Upper lobe of right lung (tissue), 1 donor: ENCODE results near the gene CAMK1D. TPM values are rescaled to one million over a fixed set of nuclear protein-coding genes. Genes with fewer than 3 reads are reported as not detected.
A peak's percentile ranks its signal among the peaks of the same experiment; 100 is the strongest.

Experiments
- ATAC-seq: fragments of 200-7000 bp; cut with Tn5 transposase; one replicate; pipeline ENCODE4 v1.9.1; 2020; ENCODE audit warnings: mild to moderate bottlenecking, moderate library complexity
- DNase-seq: peaks from one replicate; pipeline ENCODE4 v3.0.0-alpha.2; 2020
- H3K27ac ChIP-seq: fragments of 200-600 bp; one replicate; pipeline ENCODE4 v1.8.0; 2022
- H3K27me3 ChIP-seq: fragments of 200-600 bp; one replicate; pipeline ENCODE4 v1.8.0; 2022; ENCODE audit warnings: mild to moderate bottlenecking
- H3K36me3 ChIP-seq: fragments of 200-600 bp; one replicate; pipeline ENCODE4 v1.8.0; 2022
- H3K4me1 ChIP-seq: fragments of 200-600 bp; one replicate; pipeline ENCODE4 v1.8.0; 2022
- H3K4me3 ChIP-seq: fragments of 200-600 bp; one replicate; pipeline ENCODE4 v1.8.0; 2022; ENCODE audit warnings: mild to moderate bottlenecking
- H3K9me3 ChIP-seq: fragments of 200-600 bp; one replicate; pipeline ENCODE4 v1.8.0; 2022
- intact Hi-C: fragments of 100-400 bp; cut with DNase I; formaldehyde crosslinking; loops from one replicate; pipeline ENCODE4 v1.11.0; 2022
- total RNA-seq: library from RNA; stranded (reverse); fragmentation: NEBNext Ultra II Directional; extraction: Animal tissue kit (Norgen Biotek cat#: 25700); gene quantifications from one replicate; pipeline ENCODE4 v1.2.1, GENCODE V29; 2021
- TF ChIP-seq, protein P1 (sequence below): fragments of 200-600 bp; IDR thresholded peaks from one replicate; pipeline ENCODE4 v1.8.0; 2022; ENCODE audit warnings: antibody characterized with exemption
- donor health status: DM: no; HTN: yes; CAD: no; lungs with severe emphysema.

CAMK1D gene
- total RNA-seq, 1 donor from 2014 or later = 17.1 TPM

DNA sequence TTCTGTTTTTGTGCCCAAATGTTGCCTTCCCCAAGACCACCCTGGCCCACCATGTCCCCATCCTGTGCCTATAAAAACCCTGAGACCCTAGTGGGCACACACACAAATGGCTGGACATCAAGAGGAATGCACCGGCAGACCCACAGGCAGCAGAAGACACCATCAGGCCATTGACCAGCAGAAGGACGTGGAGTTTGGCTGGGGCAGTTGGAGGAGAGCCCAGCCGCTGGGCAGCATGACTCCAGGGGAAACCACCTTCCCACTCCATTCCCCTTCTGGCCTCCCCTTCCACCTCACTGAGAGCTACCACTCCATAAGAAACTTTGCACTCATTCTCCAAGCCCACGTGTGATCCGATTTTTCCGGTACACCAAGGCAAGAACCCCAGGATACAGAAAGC is 309.2 kb downstream of the CAMK1D start:
- ATAC-seq (no peak), DNase-seq (no peak)
- intact Hi-C loops = no loop called here
- Histone ChIP-seq H3K4me3 (no peak overlapping the region), H3K9me3 (peaks cover 5% of the 10 kb centered on the region), H3K27me3 (peaks cover 6% of the 10 kb centered on the region), H3K36me3 (no peaks in the 10 kb centered on the region), H3K27ac (no peak overlapping the region), H3K4me1 (no peaks in the 10 kb centered on the region)
- TF ChIP-seq, protein P1, sequence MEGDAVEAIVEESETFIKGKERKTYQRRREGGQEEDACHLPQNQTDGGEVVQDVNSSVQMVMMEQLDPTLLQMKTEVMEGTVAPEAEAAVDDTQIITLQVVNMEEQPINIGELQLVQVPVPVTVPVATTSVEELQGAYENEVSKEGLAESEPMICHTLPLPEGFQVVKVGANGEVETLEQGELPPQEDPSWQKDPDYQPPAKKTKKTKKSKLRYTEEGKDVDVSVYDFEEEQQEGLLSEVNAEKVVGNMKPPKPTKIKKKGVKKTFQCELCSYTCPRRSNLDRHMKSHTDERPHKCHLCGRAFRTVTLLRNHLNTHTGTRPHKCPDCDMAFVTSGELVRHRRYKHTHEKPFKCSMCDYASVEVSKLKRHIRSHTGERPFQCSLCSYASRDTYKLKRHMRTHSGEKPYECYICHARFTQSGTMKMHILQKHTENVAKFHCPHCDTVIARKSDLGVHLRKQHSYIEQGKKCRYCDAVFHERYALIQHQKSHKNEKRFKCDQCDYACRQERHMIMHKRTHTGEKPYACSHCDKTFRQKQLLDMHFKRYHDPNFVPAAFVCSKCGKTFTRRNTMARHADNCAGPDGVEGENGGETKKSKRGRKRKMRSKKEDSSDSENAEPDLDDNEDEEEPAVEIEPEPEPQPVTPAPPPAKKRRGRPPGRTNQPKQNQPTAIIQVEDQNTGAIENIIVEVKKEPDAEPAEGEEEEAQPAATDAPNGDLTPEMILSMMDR = no peak

DNA sequence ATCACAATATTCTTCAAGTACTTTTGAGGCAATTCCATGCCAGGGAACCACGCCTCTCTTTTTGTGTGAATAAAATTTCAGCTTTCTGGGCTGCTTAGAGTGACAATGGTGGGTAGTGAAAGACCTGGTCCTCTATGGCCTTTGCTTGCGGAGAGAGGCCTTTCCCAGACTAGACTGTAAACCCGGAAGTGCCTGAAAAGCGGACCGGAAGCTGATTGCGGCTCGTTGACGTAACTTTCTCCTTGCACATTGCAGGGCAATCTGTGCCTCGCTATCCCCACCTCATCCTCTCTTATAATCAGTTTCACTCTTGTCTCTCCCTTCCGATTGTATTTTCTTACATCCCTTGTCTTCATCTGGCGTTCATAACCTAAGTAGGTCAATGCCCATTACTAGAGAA is 310.4 kb downstream of the CAMK1D start:
- Histone ChIP-seq H3K4me1 (no peaks in the 10 kb centered on the region), H3K27ac (no peak overlapping the region), H3K27me3 (peaks cover 6% of the 10 kb centered on the region), H3K9me3 (peaks cover 5% of the 10 kb centered on the region), H3K36me3 (no peaks in the 10 kb centered on the region), H3K4me3 (no peak overlapping the region)
- DNase-seq = no peak
- intact Hi-C loops = no loop called here
- TF ChIP-seq, protein P1 = no peak
- ATAC-seq = no peak

DNA sequence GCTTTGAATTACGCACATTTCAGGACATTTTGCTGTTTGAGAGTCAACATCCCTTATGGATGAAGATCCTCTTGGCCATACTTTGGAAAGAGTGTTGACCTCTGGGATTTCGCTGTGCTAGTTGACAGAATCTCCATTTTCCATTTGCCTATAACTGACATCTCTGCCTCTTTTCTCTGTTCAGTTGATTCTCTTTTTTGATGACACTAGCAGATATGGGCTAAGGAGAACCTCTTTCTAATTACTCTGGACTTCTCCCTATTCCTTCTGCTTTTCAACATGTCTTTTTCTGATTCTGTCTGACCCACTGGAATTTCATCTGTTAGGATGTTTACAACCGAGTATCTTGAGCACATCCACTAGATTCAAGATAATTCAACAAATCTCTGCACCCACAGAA is 311.5 kb downstream of the CAMK1D start:
- no peak overlapping the region for H3K27ac ChIP-seq

DNA sequence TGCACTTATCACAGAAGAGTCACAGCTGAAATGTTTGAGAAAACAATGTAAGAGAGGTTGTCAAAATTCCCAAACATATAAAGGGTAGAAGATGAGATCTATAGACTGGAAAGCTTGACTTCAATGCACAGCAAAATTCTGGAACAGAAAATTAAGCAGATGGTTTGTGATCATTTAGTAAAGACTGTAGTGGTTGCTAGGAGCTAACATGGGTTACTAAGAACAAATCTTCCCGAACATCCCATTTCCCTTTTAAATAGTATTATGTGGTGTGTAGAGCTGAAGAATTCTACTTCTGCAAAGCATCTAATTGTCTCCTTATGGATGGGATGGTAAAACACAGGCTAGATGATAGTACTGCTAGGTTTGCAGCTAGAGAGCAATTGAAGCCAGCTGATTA is 312.3 kb downstream of the CAMK1D start:
- no peak overlapping the region for H3K27ac ChIP-seq
- H3K36me3 ChIP-seq = no peaks in the 10 kb centered on the region
- peaks cover 6% of the 10 kb centered on the region for H3K27me3 ChIP-seq
- ATAC-seq (no peak), DNase-seq (no peak)
- TF ChIP-seq, protein P1 = no peak
- H3K9me3 ChIP-seq = no peaks in the 10 kb centered on the region
- no peaks in the 10 kb centered on the region for H3K4me1 ChIP-seq
- H3K4me3 ChIP-seq = no peak overlapping the region
- intact Hi-C loops = no loop called here

More for the DNA sequence above, 311.5 kb downstream of the CAMK1D start:
- H3K4me1 ChIP-seq = no peaks in the 10 kb centered on the region
- TF ChIP-seq, protein P1 = no peak
- ATAC-seq = no peak
- no peak for DNase-seq
- H3K36me3 ChIP-seq = no peaks in the 10 kb centered on the region
- peaks cover 6% of the 10 kb centered on the region for H3K27me3 ChIP-seq
- H3K4me3 ChIP-seq = no peak overlapping the region
- no peaks in the 10 kb centered on the region for H3K9me3 ChIP-seq
- intact Hi-C loops = no loop called here

DNA sequence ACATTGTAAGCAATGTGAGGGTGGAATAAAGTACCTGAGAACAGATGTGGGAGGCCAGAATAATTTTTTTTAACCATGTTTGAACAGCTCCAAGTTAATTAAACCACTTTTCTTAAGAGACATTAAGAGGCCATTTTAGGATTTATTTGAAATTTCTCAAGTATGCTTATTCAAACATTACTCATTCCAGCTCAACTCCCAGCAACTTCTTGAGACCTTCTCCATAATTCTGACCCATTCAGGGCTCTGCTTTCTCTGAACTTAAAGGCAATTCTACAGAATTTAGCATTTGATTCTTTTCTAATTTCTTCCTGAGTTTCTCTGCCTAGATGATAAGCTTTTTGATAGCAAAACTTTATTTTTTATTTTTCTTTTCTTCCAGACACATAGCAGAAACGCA is 314.5 kb downstream of the CAMK1D start:
- no peak overlapping the region for H3K27ac ChIP-seq
- ATAC-seq (peak; percentile 45), DNase-seq (no peak)
- H3K4me1 ChIP-seq = no peaks in the 10 kb centered on the region
- H3K36me3 ChIP-seq = no peaks in the 10 kb centered on the region
- no peak overlapping the region for H3K4me3 ChIP-seq
- peaks cover 6% of the 10 kb centered on the region for H3K27me3 ChIP-seq
- intact Hi-C loops = no loop called here
- TF ChIP-seq, protein P1 = no peak
- no peaks in the 10 kb centered on the region for H3K9me3 ChIP-seq

DNA sequence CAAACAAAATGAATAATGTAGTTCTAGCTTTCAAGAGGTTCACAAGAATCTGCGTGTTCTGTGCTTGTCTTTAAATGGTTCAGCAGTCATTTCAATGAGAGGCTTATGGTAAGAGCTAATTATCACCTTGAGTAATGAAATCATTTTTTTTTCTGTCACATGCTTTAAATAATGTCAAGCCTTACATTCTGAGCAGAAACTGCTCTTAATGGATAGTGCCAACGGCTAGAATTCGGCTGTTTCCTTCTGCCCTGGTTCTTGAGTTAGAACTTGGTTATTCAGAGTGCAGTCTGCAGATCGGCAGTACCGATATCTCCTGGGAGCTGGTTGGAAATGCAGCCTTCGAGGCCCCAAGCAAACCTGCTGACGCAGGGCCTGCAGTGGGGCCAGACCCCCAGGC is 316.2 kb downstream of the CAMK1D start:
- TF ChIP-seq, protein P1 = no peak
- no peaks in the 10 kb centered on the region for H3K36me3 ChIP-seq
- no peak for ATAC-seq
- peaks cover 6% of the 10 kb centered on the region for H3K27me3 ChIP-seq
- no peaks in the 10 kb centered on the region for H3K9me3 ChIP-seq
- H3K4me3 ChIP-seq = no peak overlapping the region
- H3K4me1 ChIP-seq = no peaks in the 10 kb centered on the region
- intact Hi-C loops = no loop called here
- no peak overlapping the region for H3K27ac ChIP-seq
- no peak for DNase-seq
